Lower leg skin (tissue), 4 donors: Measurements from ENCODE around the gene GATAD1. TPM values are rescaled to one million over a fixed set of nuclear protein-coding genes. Genes with fewer than 3 reads are reported as not detected.

Experiments used
- DNase-seq, 2 donors: peaks; one replicate each; pipeline ENCODE4 v3.0.0-alpha.2; 2019; ENCODE audit warnings: low spot score in 2 of 2
- H3K4me3 ChIP-seq: fragments of 200-600 bp; sonication (generic); 2 replicates; pipeline ENCODE4 v1.5.1; 2017; ENCODE audit warnings: mild to moderate bottlenecking, low read depth; ENCODE audit not compliant: poor library complexity, severe bottlenecking
- POLR2A ChIP-seq, 2 donors: fragments of 450-650 bp; IDR thresholded peaks; one replicate each; pipeline ENCODE4 v1.6.1; 2016 to 2017; ENCODE audit warnings: antibody characterized with exemption in 2 of 2, mild to moderate bottlenecking in 1 of 2, moderate library complexity in 1 of 2
- WGBS, 2 donors: methylation state at CpG; one replicate each; pipeline ENCODE4 v1.1.5; 2018; 5-methylcytosine and 5-hydroxymethylcytosine counted together
- intact Hi-C: fragments of 100-400 bp; cut with DNase I; formaldehyde crosslinking; loops from one replicate; pipeline ENCODE4 v1.15.0; 2023; ENCODE audit warnings: low total_unique reads
- total RNA-seq, 4 donors: library from RNA; depleted of rRNA; stranded (reverse); fragments of >200 nt; gene quantifications; one replicate each; pipeline ENCODE4 v1.1.0, GENCODE V29; 2016
- TF ChIP-seq, protein P1 (sequence below), 3 donors: fragments of 450-650 bp; IDR thresholded peaks; one replicate each; pipeline ENCODE4 v1.5.1; 2016; ENCODE audit warnings: antibody characterized with exemption in 3 of 3, mild to moderate bottlenecking in 3 of 3, moderate library complexity in 2 of 3

Gene GATAD1
- 10 to 100 TPM; 14.7 to 23.0 (median 18.3) TPM for total RNA-seq

- intact Hi-C loops: no loop called here
- 0% methylated on average over 28 to 62 of the region's 87 CpGs for WGBS, 2 donors
- TF ChIP-seq, protein P1, sequence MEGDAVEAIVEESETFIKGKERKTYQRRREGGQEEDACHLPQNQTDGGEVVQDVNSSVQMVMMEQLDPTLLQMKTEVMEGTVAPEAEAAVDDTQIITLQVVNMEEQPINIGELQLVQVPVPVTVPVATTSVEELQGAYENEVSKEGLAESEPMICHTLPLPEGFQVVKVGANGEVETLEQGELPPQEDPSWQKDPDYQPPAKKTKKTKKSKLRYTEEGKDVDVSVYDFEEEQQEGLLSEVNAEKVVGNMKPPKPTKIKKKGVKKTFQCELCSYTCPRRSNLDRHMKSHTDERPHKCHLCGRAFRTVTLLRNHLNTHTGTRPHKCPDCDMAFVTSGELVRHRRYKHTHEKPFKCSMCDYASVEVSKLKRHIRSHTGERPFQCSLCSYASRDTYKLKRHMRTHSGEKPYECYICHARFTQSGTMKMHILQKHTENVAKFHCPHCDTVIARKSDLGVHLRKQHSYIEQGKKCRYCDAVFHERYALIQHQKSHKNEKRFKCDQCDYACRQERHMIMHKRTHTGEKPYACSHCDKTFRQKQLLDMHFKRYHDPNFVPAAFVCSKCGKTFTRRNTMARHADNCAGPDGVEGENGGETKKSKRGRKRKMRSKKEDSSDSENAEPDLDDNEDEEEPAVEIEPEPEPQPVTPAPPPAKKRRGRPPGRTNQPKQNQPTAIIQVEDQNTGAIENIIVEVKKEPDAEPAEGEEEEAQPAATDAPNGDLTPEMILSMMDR (IDR thresholded peaks at IDR 0.05): peak in 1 of 3 donors; percentile 95
- TF ChIP-seq POLR2A (IDR thresholded peaks at IDR 0.05): no peak
- peak; percentile 88 to 98 for DNase-seq
- H3K4me3 ChIP-seq: peak within 1 kb of the TSS; percentile 96
Measured at GRCh38 chr7:92447345-92448204, at the start of gene GATAD1. Gene GATAD1 (plus strand): TSS chr7:92447482. CDS start chr7:92447730, 248 bp downstream.

GRCh38 chr7:92397542-92397941, 49.7 kb upstream of the GATAD1 start:
- TF ChIP-seq, protein P1 (IDR thresholded peaks at IDR 0.05): no peak
- TF ChIP-seq POLR2A (IDR thresholded peaks at IDR 0.05): no peak
- WGBS, 2 donors: 94 to 95% methylated on average over 6 of the region's 6 CpGs
- no peak overlapping the region for H3K4me3 ChIP-seq
- no peak for DNase-seq
- intact Hi-C loops: no loop called here

DNA sequence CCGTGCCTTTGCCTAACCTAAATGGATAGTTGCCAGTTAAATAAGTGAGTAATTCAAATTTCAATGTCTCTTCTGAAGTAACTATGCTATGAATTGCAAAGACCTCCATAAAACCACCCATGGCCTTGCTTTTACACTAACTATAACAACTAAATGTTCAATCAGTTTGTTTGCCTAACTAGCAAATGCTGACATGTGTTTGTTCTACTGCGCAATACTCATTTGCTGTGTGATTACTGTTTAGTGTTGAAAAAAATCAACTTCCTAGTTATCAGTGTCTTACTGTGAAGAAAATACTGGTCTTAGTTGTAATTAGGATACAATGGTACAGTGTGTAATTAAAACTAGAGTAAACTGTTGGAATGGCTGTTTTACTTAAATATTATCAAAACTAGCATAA, 47.3 kb upstream of the GATAD1 start:
- DNase-seq: no peak
- 82 to 90% methylated on average over 2 of the region's 2 CpGs for WGBS, 2 donors
- no peak overlapping the region for H3K4me3 ChIP-seq
- intact Hi-C loops: no loop called here
- TF ChIP-seq, protein P1 (IDR thresholded peaks at IDR 0.05): no peak
- TF ChIP-seq POLR2A (IDR thresholded peaks at IDR 0.05): no peak

- DNase-seq: no peak
- 48 to 57% methylated on average over 4 of the region's 4 CpGs for WGBS, 2 donors
- no peak for TF ChIP-seq POLR2A (IDR thresholded peaks at IDR 0.05)
- TF ChIP-seq, protein P1 (IDR thresholded peaks at IDR 0.05): no peak
- no peak overlapping the region for H3K4me3 ChIP-seq
- intact Hi-C loops: no loop called here
Measured at GRCh38 chr7:92402920-92403759, 44.1 kb upstream of the GATAD1 start.

DNA sequence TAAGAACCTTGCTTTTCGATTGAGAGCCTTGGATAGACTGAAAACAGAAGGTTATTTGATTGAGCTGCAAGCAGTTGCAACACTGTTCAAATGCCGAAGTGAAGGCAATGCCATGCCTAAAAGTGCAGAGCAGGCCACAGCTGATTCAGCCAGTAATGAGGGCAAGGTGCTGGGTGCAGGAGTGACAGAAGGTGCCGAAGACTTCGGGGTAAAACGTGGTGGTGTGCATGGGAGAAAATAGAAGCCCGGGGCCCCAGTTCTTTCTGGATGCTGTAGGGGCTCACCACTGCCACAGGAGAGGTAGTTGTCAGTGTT, 43.6 kb upstream of the GATAD1 start:
- intact Hi-C loops: no loop called here
- WGBS, 2 donors: 80 to 89% methylated on average over 6 of the region's 6 CpGs
- TF ChIP-seq, protein P1 (IDR thresholded peaks at IDR 0.05): no peak
- no peak for TF ChIP-seq POLR2A (IDR thresholded peaks at IDR 0.05)
- H3K4me3 ChIP-seq: no peak overlapping the region
- no peak for DNase-seq
